Body of pancreas (tissue), 4 donors: ENCODE data around the gene HDAC1. TPM values are rescaled to one million over a fixed set of nuclear protein-coding genes. Genes with fewer than 3 reads are reported as not detected.
A peak's percentile ranks its signal among the peaks of the same experiment; 100 is the strongest.

ENCODE experiments used
- ATAC-seq: fragments of 150-250 bp; one replicate; pipeline ENCODE4 v1.9.1; 2016
- DNase-seq, 4 donors: peaks; one replicate each; pipeline ENCODE4 v3.0.0-alpha.2; 2019
- H3K27ac ChIP-seq, 4 donors: fragments of 200-600 bp; sonication (generic); 1 replicate in 3 of 4; 2 replicates in 1 of 4; pipeline versions ENCODE4 v1.5.1 to v1.6.1; 2016 to 2019; ENCODE audit warnings: mild to moderate bottlenecking in 1 of 4, mixed read lengths in 1 of 4, moderate library complexity in 1 of 4
- H3K27me3 ChIP-seq, 2 donors: fragments of 200-600 bp; sonication (generic); one replicate each; pipeline ENCODE4 v1.6.0; 2016; ENCODE audit warnings: mild to moderate bottlenecking in 1 of 2
- H3K36me3 ChIP-seq, 2 donors: fragments of 200-600 bp; sonication (generic); replicated peaks in 1 of 2; 2 replicates each; pipeline ENCODE4 v1.5.1; 2016; ENCODE audit warnings: low read depth in 2 of 2; ENCODE audit not compliant: insufficient read depth in 1 of 2
- H3K4me1 ChIP-seq: fragments of 200-600 bp; sonication (generic); one replicate; pipeline ENCODE4 v1.6.0; 2016
- H3K4me3 ChIP-seq, 2 donors: fragments of 200-600 bp; sonication (generic); 1 replicate in 1 of 2; 2 replicates in 1 of 2; pipeline ENCODE4 v1.5.1; 2016 to 2019
- H3K9me3 ChIP-seq, 3 donors: fragments of 200-600 bp; sonication (generic); 1 replicate in 2 of 3; 2 replicates in 1 of 3; pipeline ENCODE4 v1.5.1; 2016
- POLR2A ChIP-seq, 3 donors: fragments of 450-650 bp; IDR thresholded peaks; one replicate each; pipeline ENCODE4 v1.6.1; 2016; ENCODE audit warnings: antibody characterized with exemption in 3 of 3, mild to moderate bottlenecking in 2 of 3
- WGBS, 2 donors: methylation state at CpG; one replicate each; pipeline ENCODE4 v1.1.5; 2017; 5-methylcytosine and 5-hydroxymethylcytosine counted together
- intact Hi-C: fragments of 100-400 bp; cut with DNase I; formaldehyde crosslinking; loops from one replicate; pipeline ENCODE4 v1.15.1; 2023
- total RNA-seq, 2 donors: library from RNA; depleted of rRNA; stranded (reverse); fragments of >200 nt; gene quantifications; one replicate each; pipeline ENCODE4 v1.1.0, GENCODE V29; 2016
- TF ChIP-seq, protein P1 (sequence below), 7 experiments: fragments of 450-650 bp in 4 of 7; fragments of 200-600 bp in 3 of 7; sonication (generic) in 3 of 7; IDR thresholded peaks; one replicate each; pipeline ENCODE4 v1.5.1; 2016 to 2019; ENCODE audit warnings: antibody characterized with exemption in 7 of 7

The HDAC1 gene
- total RNA-seq, 2 donors from 2014 or later = 32.7 to 50.4 TPM

DNA sequence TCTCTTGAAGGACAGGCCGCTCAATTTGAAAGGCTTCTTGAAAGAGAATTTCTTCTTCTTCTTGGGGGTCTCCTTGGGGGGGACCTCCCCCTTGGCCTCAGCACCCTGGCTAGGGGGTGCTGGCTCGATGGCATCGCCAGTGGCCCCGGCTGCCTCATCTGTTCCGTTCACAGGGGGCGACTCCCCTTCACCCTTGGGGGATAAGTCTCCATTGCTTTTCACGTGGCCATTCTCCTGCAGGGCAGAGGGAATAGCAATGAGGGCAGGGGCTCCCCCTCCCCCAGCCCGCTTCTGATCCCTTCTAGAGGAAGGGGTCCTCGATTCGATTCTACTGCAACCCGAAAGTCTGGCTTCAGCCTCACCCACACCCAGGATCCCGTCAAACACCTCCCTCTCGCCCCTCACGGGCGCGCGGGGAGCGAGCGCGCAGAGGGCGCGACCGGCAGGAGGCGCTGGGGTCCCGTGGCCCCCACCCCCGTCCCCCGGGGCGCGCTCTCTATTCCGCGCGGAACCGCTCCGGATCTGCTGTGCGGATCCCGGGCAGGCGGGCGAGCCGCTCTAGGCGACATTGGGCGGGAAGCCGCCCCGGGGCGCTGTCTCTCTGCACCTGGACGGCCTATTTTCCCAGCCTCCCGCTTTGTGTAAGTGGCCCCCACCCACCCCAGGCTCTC lies 43.1 kb downstream of the HDAC1 start:
- Histone ChIP-seq H3K27ac (peak overlapping the region in 3 of 4 donors; percentile 25 to 68 (median 64)), H3K27me3 (no peaks in the 10 kb centered on the region), H3K4me3 (peak overlapping the region; percentile 47 to 61), H3K36me3 (peaks cover 5 to 9% of the 10 kb centered on the region in 2 donors), H3K4me1 (peaks cover 21% of the 10 kb centered on the region), H3K9me3 (no peaks in the 10 kb centered on the region)
- DNase-seq = peak; percentile 51 to 68 (median 62)
- intact Hi-C loops = no loop called here
- peak; percentile 63 for ATAC-seq
- TF ChIP-seq, protein P1, sequence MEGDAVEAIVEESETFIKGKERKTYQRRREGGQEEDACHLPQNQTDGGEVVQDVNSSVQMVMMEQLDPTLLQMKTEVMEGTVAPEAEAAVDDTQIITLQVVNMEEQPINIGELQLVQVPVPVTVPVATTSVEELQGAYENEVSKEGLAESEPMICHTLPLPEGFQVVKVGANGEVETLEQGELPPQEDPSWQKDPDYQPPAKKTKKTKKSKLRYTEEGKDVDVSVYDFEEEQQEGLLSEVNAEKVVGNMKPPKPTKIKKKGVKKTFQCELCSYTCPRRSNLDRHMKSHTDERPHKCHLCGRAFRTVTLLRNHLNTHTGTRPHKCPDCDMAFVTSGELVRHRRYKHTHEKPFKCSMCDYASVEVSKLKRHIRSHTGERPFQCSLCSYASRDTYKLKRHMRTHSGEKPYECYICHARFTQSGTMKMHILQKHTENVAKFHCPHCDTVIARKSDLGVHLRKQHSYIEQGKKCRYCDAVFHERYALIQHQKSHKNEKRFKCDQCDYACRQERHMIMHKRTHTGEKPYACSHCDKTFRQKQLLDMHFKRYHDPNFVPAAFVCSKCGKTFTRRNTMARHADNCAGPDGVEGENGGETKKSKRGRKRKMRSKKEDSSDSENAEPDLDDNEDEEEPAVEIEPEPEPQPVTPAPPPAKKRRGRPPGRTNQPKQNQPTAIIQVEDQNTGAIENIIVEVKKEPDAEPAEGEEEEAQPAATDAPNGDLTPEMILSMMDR (IDR thresholded peaks at IDR 0.05) = peak; percentile 55 to 78 (median 61)
- TF ChIP-seq POLR2A (IDR thresholded peaks at IDR 0.05) = no peak
- WGBS, 2 donors = 6 to 40% methylated on average over 7 to 33 of the region's 46 CpGs

DNA sequence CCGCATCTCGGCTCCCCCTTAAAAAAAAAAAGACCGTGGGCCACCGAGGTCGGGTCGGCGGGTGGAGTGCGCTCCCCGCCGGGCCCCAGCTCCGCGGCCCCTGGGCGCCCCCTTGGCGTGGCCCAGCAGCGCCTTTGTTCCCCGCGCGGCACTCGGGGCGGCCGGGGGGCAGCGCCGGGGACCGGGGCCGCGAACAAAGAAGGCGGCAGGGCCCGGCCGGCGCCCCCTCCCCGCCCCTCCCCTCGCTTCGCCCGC lies 43.6 kb downstream of the HDAC1 start:
- TF ChIP-seq, protein P1 (IDR thresholded peaks at IDR 0.05) = no peak
- no peak for TF ChIP-seq POLR2A (IDR thresholded peaks at IDR 0.05)

GRCh38 chr1:32335790-32336590 lies 44.1 kb downstream of the HDAC1 start, which contains the start of gene MARCKSL1:
Gene MARCKSL1 (minus strand): TSS chr1:32336233. CDS start chr1:32336033, 200 bp downstream.
- H3K36me3 ChIP-seq = peaks cover 5 to 9% of the 10 kb centered on the region in 2 donors
- H3K27ac ChIP-seq = peak within 1 kb of the TSS; percentile 25 to 68 (median 60)
- intact Hi-C loops = no loop called here
- peak; percentile 81 to 90 (median 84) for TF ChIP-seq POLR2A (IDR thresholded peaks at IDR 0.05)
- TF ChIP-seq, protein P1 (IDR thresholded peaks at IDR 0.05) = no peak
- no peaks in the 10 kb centered on the region for H3K27me3 ChIP-seq
- peak within 1 kb of the TSS; percentile 47 to 61 for H3K4me3 ChIP-seq
- peaks cover 21% of the 10 kb centered on the region for H3K4me1 ChIP-seq
- WGBS, 2 donors = 3% methylated on average over 59 of the region's 95 CpGs; no CpG with 5 or more reads in 1 of the 2 donors
- H3K9me3 ChIP-seq = no peaks in the 10 kb centered on the region
- ATAC-seq = peak; percentile 69
- DNase-seq = peak; percentile 78 to 85 (median 82)

More for the DNA sequence above, 43.6 kb downstream of the HDAC1 start:
- Histone ChIP-seq H3K4me1 (peaks cover 21% of the 10 kb centered on the region), H3K36me3 (peaks cover 5 to 9% of the 10 kb centered on the region in 2 donors), H3K27ac (peak overlapping the region; percentile 0 to 68 (median 44)), H3K4me3 (peak overlapping the region; percentile 47 to 61), H3K27me3 (no peaks in the 10 kb centered on the region), H3K9me3 (no peaks in the 10 kb centered on the region)
- DNase-seq (no peak), ATAC-seq (peak; percentile 18)
- intact Hi-C loops = no loop called here
- 0% methylated on average over 30 of the region's 34 CpGs; no CpG with 5 or more reads in 1 of the 2 donors for WGBS, 2 donors

DNA sequence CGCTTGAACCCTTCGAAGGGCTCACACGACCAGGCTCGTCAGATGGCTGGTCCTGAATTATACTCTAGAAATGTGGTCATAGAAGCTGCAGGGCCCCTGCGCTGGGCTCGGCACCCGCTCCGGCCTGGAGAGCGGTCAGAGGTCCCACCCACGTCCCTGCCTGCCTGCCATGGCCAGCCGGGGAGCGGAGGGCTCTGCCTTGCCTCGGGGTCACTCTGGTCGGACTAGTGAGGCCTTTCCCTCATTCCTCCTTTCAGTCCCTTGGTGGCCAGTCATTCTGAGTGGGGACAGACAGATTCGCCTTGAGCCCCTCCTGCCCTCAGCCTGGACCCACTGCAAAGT lies 44.7 kb downstream of the HDAC1 start:
- Histone ChIP-seq H3K27me3 (no peaks in the 10 kb centered on the region), H3K4me3 (no peak overlapping the region), H3K36me3 (peaks cover 4 to 6% of the 10 kb centered on the region in 2 donors), H3K27ac (peak overlapping the region in 1 of 4 donors; percentile 1), H3K4me1 (peaks cover 21% of the 10 kb centered on the region), H3K9me3 (no peaks in the 10 kb centered on the region)
- 60 to 86% methylated on average over 7 to 14 of the region's 15 CpGs for WGBS, 2 donors
- intact Hi-C loops = no loop called here
- ATAC-seq (peak; percentile 1), DNase-seq (no peak)
- TF ChIP-seq, protein P1 (IDR thresholded peaks at IDR 0.05) = no peak
- TF ChIP-seq POLR2A (IDR thresholded peaks at IDR 0.05) = no peak
